T-helper 17 cell (primary cell): ENCODE data around the gene TFPT. TPM values are rescaled to one million over a fixed set of nuclear protein-coding genes. Genes with fewer than 3 reads are reported as not detected.
"Not testable (repeated sequence)": the region's sequence is repeated elsewhere in the genome, so short reads cannot be mapped to it uniquely, and the experiment has no call there.

Experiments used
- ATAC-seq: fragments of 150-1000 bp; cut with Tn5 transposase; 2 replicates; pipeline ENCODE4 v1.10.0; 2021; ENCODE audit warnings: mild to moderate bottlenecking, moderate library complexity
- DNase-seq, 3 donors: peaks; one replicate each; pipeline versions ENCODE4 v3.0.0 to v3.0.0-alpha.2; 2020 to 2021
- H3K9me3 ChIP-seq: one replicate; pipeline ENCODE4 v1.7.0; 2013; ENCODE audit warnings: low read length, mild to moderate bottlenecking; ENCODE audit not compliant: control insufficient read depth, poor library complexity, severe bottlenecking
- H3K27ac Mint-ChIP-seq: one replicate; pipeline ENCODE4 v1.8.0; 2022; ENCODE audit warnings: mild to moderate bottlenecking, moderate library complexity, mixed read lengths
- H3K27me3 Mint-ChIP-seq: one replicate; pipeline ENCODE4 v1.8.0; 2022; ENCODE audit warnings: mixed read lengths
- H3K36me3 Mint-ChIP-seq: one replicate; pipeline ENCODE4 v1.8.0; 2022; ENCODE audit warnings: low read depth, mixed read lengths
- H3K4me1 Mint-ChIP-seq: one replicate; pipeline ENCODE4 v1.8.0; 2022; ENCODE audit warnings: mild to moderate bottlenecking, mixed read lengths
- H3K4me3 Mint-ChIP-seq: one replicate; pipeline ENCODE4 v1.8.0; 2022; ENCODE audit warnings: mild to moderate bottlenecking, moderate library complexity, mixed read lengths
- total RNA-seq, 4 donors: library from RNA in 2 of 4; stranded (reverse) in 2 of 4; gene quantifications; one replicate each; pipeline ENCODE4 v1.2.3 and lab custom pipeline; 2022 to 2026

The TFPT gene
- total RNA-seq, 2 donors from 2014 or later: 14.9 TPM

DNA sequence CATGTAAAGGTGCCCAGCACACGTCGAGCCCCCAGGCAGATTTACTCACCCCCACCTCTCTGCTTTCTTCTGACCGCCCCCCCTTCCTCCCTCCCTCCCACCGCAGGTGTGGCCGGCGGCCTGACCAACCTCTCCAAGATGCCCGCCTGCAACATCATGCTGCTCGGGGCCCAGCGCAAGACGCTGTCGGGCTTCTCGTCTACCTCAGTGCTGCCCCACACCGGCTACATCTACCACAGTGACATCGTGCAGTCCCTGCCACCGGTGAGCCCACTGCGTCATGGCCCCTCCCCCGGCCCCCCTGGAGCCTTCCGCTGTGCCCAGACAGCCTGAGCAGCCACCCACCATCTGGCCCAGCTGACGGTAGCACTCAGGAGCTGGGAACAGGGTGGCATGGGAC, 8.9 kb upstream of the TFPT start:
- H3K9me3 ChIP-seq: no peaks in the 10 kb centered on the region
- Mint-ChIP-seq H3K27me3 (no peaks in the 10 kb centered on the region), H3K4me1 (peaks cover 2% of the 10 kb centered on the region), H3K36me3 (peaks cover 4% of the 10 kb centered on the region), H3K27ac (no peak overlapping the region), H3K4me3 (no peak overlapping the region)
- ATAC-seq (no peak), DNase-seq (no peak)

- no peak overlapping the region for H3K4me3 Mint-ChIP-seq
- ATAC-seq (no peak), DNase-seq (no peak)
- H3K36me3 Mint-ChIP-seq: peaks cover 4% of the 10 kb centered on the region
- peaks cover 2% of the 10 kb centered on the region for H3K4me1 Mint-ChIP-seq
- H3K9me3 ChIP-seq: no peaks in the 10 kb centered on the region
- H3K27me3 Mint-ChIP-seq: no peaks in the 10 kb centered on the region
- no peak overlapping the region for H3K27ac Mint-ChIP-seq
These were observed 8.2 kb upstream of the TFPT start for GRCh38 chr19:54123682-54124081.

DNA sequence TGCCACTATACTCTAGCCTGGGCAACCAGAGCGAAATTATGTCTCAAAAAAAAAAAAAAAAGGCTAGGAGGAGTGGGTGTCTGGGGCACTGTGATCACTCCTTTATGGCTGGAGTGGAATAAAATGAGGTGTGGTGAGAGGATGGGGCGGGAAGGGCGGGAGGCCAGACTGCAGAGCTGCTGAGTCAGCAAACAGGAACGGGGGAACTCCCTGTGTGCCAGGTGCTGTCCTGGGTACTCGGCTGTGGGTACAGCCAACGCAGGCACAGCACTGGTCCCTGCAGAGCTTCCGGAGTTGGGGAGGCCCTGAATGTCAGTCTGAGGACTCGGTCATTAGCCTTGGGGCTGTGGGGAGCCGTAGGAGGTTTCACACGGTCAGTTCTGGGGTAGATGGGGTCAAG, 5.8 kb upstream of the TFPT start:
- DNase-seq: no peak
- Mint-ChIP-seq H3K36me3 (peaks cover 4% of the 10 kb centered on the region), H3K27ac (no peak overlapping the region), H3K4me3 (no peak overlapping the region), H3K4me1 (peaks cover 10% of the 10 kb centered on the region), H3K27me3 (no peaks in the 10 kb centered on the region)
- no peaks in the 10 kb centered on the region for H3K9me3 ChIP-seq
- no peak for ATAC-seq

DNA sequence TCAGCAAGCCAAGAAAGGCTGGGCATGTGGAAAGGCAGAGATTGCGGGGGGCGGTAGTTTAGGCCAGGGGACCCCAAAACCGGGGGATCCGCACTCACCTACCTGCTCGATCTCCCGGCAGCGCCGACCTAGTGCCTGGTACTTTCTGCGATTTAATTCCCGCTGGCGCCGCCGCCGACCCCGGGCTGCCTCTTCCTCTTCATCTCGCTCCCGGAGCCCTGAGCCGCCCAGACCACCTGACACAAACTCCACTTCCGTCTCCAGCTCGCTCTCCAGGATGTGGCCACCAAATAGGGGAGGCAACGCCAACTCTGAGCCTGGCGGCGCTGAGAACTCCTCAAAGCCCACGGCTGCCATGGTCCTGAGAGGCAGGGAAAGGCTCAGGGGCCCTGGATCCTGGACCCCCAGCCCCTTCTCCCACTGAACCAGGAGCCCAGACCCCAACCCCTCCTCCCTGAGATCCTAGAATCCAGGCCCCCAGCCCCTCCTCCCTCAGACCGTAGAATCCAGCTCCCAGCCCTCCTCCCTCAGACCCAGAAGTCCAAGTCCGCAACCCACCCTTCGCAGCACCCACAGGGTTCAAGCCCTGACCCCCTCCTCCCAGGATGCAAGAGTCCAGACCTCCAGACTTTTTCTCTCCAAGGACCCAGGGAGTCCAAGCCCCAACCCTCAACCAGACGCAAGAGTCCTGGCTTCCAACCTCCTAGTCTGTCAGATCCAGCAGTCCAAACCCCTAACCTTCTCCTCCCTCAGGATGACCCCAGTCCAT, 933 bp downstream of the TFPT start:
- Mint-ChIP-seq H3K27ac (peak overlapping the region; percentile 96), H3K4me1 (peaks cover 27% of the 10 kb centered on the region), H3K36me3 (peaks cover 4% of the 10 kb centered on the region), H3K4me3 (peak overlapping the region; percentile 97), H3K27me3 (no peaks in the 10 kb centered on the region)
- no peaks in the 10 kb centered on the region for H3K9me3 ChIP-seq
- DNase-seq: peak in 2 of 3 donors; percentile 30 to 40
- ATAC-seq: peak; percentile 24

GRCh38 chr19:54109651-54110050, 5.8 kb downstream of the TFPT start:
- H3K27me3 Mint-ChIP-seq: no peaks in the 10 kb centered on the region
- H3K9me3 ChIP-seq: no peaks in the 10 kb centered on the region
- no peak for ATAC-seq
- H3K27ac Mint-ChIP-seq: no peak overlapping the region
- peaks cover 8% of the 10 kb centered on the region for H3K36me3 Mint-ChIP-seq
- peaks cover 17% of the 10 kb centered on the region for H3K4me1 Mint-ChIP-seq
- no peak overlapping the region for H3K4me3 Mint-ChIP-seq
- no peak for DNase-seq

DNA sequence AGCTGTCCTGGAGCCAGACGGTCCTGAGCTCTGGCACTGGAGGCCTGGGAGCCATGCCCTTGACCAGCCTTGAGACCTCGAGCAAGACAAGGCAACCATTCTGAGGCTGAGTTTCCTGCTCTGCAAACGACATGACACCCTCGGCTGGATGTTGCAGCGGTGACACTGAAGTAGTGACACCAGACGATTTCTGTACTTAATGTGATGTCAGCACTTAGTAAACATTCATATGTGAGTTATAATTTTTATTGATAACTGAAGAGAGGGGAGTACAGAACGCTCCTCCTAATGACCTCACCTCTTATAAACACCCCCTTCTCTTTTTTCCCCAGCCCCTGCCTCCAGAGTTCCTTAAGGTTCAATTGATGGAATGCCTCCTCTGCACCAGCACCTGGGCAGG, 7.0 kb downstream of the TFPT start:
- Mint-ChIP-seq H3K4me3 (no peak overlapping the region), H3K27me3 (no peaks in the 10 kb centered on the region), H3K4me1 (peaks cover 10% of the 10 kb centered on the region), H3K36me3 (peaks cover 8% of the 10 kb centered on the region), H3K27ac (no peak overlapping the region)
- no peaks in the 10 kb centered on the region for H3K9me3 ChIP-seq
- DNase-seq (no peak), ATAC-seq (no peak)

- H3K4me3 Mint-ChIP-seq: peak overlapping the region; percentile 63
- ATAC-seq (no peak), DNase-seq (no peak)
- peak overlapping the region; percentile 66 for H3K27ac Mint-ChIP-seq
- H3K4me1 Mint-ChIP-seq: peaks cover 15% of the 10 kb centered on the region
- H3K36me3 Mint-ChIP-seq: peaks cover 8% of the 10 kb centered on the region
- H3K9me3 ChIP-seq: no peaks in the 10 kb centered on the region
- H3K27me3 Mint-ChIP-seq: no peaks in the 10 kb centered on the region
These were observed 7.5 kb downstream of the TFPT start for GRCh38 chr19:54107876-54108490.

DNA sequence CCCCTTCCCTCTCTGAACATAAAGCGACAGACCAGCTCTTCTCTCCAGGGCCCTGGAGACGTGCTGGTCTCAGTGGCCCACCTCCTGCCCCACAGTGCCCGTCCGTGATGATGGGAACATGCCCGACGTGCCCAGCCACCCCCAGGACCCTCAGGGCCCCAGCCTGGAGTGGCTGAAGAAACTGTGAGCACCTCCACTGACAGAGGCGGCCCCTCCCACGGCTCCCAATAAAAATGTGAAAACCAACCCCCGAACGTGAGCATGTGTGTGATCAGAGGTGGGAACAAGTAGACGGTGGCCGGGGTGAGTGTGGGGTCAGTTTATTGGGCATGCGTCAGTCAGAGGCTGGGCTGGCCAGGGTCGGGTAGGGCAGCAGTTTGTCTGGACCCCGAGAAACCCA, 8.7 kb downstream of the TFPT start:
- H3K27ac Mint-ChIP-seq: no peak overlapping the region
- H3K4me1 Mint-ChIP-seq: peaks cover 21% of the 10 kb centered on the region
- peaks cover 8% of the 10 kb centered on the region for H3K36me3 Mint-ChIP-seq
- no peaks in the 10 kb centered on the region for H3K9me3 ChIP-seq
- DNase-seq (no peak), ATAC-seq (no peak)
- H3K27me3 Mint-ChIP-seq: no peaks in the 10 kb centered on the region
- no peak overlapping the region for H3K4me3 Mint-ChIP-seq

DNA sequence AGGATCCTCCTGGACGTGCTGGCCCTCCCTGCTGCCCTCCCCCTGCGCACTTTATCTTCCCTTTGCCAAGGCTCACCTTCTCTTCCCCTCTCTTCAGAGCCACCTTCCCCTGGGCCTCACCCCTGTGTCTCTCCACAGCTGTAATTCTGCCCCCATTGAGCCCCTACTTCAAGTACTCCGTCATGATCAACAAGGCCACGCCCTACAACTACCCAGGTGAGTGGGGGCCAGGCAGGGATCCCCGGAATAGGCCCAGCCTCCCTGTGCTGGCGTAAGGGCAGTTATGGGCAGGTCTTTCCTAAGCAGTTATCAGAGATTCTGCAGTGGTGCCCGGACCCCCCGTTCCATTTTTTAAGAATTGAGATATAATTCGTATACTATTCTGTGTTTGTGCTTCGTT, 9.7 kb downstream of the TFPT start:
- DNase-seq (no peak), ATAC-seq (no peak)
- peaks cover 23% of the 10 kb centered on the region for H3K4me1 Mint-ChIP-seq
- no peak overlapping the region for H3K4me3 Mint-ChIP-seq
- H3K27ac Mint-ChIP-seq: no peak overlapping the region
- no peaks in the 10 kb centered on the region for H3K9me3 ChIP-seq
- no peaks in the 10 kb centered on the region for H3K27me3 Mint-ChIP-seq
- peaks cover 8% of the 10 kb centered on the region for H3K36me3 Mint-ChIP-seq

- Mint-ChIP-seq H3K36me3 (peaks cover 8% of the 10 kb centered on the region), H3K4me1 (peaks cover 23% of the 10 kb centered on the region), H3K27ac (no peak overlapping the region), H3K4me3 (no peak overlapping the region), H3K27me3 (no peaks in the 10 kb centered on the region)
- no peak for DNase-seq
- ATAC-seq: no peak
- H3K9me3 ChIP-seq: no peaks in the 10 kb centered on the region
These were observed 10.3 kb downstream of the TFPT start for GRCh38 chr19:54104998-54105715.

DNA sequence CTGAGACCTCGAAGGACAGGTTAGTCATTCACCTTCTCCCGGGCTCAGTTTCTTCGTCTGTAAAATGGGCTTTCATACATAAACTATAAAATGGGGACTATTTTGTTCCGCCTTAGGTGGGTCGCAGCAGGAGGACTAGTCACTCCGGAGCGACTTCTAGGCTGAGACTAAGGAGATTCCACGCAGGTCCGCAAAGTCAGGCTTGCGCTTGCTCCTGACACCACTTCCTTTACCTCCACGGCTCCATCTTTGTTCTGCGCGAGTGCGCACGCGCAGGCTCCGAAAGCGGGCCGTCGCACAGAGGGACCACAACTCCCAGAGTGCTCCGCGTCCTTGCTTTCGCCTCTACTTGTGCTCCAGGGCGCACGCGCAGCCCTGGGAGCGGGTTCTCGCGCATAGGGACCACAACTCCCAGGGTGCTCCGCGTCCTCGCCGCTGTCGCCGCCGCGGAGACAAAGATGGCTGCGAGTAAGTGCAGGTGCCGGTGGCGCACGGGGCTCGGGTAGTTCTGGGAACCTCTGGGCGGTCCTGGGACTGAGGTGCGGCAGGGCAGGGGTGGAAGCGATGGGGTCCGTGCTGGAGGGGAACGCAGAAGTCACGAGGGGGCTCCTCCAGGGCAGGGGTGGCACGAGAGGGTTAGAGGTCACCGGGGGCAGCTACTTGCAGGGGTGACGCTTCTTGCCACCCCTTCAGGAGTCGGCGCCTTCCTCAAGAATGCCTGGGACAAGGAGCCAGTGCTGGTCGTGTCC, 12.9 kb downstream of the TFPT start, which contains the start of gene NDUFA3:
TSS of gene NDUFA3 (plus strand) at position 435 of the 749 bp plus-strand sequence. CDS start at position 459, 24 bp downstream.
- H3K27me3 Mint-ChIP-seq: no peaks in the 10 kb centered on the region
- peaks cover 23% of the 10 kb centered on the region for H3K4me1 Mint-ChIP-seq
- peak; percentile 95 to 98 (median 96) for DNase-seq

DNA sequence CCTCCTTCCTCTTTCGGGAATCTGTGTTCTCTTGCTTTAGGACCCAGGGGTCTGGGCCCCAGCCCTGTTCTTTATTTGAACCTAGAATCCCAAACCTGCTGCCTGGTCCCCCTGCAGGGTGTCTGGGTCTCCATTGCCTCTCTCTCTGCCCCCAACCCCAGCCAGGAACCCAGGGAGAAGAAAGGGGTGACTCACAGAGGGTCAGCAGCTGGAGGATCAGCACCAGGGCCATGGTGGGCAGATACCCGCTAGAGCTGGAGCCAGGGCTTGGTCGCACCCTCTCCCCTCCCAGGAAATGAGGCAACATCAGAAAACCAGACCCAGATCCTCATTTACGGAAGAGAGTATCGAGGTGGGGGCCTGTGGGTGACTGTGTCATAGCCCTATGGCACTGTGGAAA, 14.9 kb downstream of the TFPT start, which contains the start of gene OSCAR:
TSS of gene OSCAR (minus strand) at position 243 of the 400 bp plus-strand sequence. CDS start at position 232, 11 bp downstream.
- DNase-seq (no peak), ATAC-seq (no peak)
- no peaks in the 10 kb centered on the region for H3K9me3 ChIP-seq
- Mint-ChIP-seq H3K27ac (peak within 1 kb of the TSS; percentile 59), H3K4me3 (peak within 1 kb of the TSS; percentile 72), H3K4me1 (peaks cover 26% of the 10 kb centered on the region), H3K27me3 (no peaks in the 10 kb centered on the region), H3K36me3 (peaks cover 2% of the 10 kb centered on the region)

More for the DNA sequence above, 12.9 kb downstream of the TFPT start, which contains the start of gene NDUFA3:
- Mint-ChIP-seq H3K4me3 (peak within 1 kb of the TSS; percentile 99), H3K36me3 (peaks cover 9% of the 10 kb centered on the region), H3K27ac (peak within 1 kb of the TSS; percentile 80)
- ATAC-seq: peak; percentile 100
- H3K9me3 ChIP-seq: no peaks in the 10 kb centered on the region

DNA sequence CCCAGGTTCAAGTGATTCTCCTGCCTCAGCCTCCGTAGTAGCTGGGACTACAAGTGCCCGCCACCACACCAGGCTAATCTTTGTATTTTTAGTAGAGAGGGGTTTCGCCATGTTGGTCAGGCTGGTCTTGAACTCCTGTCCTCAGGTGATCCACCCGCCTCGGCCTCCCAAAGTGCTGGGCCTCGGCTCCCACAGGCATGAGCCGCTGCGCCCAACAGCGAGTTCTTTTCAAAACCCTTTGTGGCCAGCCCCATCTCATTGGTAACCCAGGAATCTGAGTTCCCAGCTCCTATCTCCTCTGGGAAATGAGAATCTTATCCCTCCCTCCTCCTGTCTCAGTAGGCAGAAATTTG, 15.6 kb downstream of the TFPT start:
- not testable (repeated sequence) for H3K36me3 Mint-ChIP-seq, H3K4me3 Mint-ChIP-seq, ATAC-seq, H3K27ac Mint-ChIP-seq, H3K27me3 Mint-ChIP-seq, DNase-seq, H3K9me3 ChIP-seq
- H3K4me1 Mint-ChIP-seq: peaks cover 24% of the 10 kb centered on the region
